Measurements from ENCODE around the gene MAPRE3. TPM values are rescaled to one million over a fixed set of nuclear protein-coding genes. Genes with fewer than 3 reads are reported as not detected.

The MAPRE3 gene
- total RNA-seq, 1 experiment from 2014 or later, result 10.3 TPM

DNA sequence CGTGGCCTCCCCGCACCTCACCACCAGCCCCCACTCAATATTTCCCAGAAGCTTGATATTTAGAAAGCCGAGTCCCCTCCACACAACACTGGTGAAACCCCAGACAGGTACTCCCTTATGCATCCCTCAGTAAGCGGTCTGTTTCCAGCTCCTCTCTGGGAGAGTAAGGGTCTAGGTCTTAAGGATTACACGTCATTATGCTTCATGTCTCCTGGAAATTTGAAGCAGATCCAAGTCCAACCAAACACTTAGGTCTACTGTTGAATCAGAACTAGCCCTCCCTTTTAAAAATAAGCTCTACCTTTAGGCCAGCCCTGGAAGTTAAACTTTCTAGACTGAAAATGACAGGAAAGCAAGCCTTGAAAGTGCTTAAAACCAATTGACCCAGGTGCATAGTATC is 102.5 kb downstream of the MAPRE3 start (continued):
- TF ChIP-seq, protein P1, sequence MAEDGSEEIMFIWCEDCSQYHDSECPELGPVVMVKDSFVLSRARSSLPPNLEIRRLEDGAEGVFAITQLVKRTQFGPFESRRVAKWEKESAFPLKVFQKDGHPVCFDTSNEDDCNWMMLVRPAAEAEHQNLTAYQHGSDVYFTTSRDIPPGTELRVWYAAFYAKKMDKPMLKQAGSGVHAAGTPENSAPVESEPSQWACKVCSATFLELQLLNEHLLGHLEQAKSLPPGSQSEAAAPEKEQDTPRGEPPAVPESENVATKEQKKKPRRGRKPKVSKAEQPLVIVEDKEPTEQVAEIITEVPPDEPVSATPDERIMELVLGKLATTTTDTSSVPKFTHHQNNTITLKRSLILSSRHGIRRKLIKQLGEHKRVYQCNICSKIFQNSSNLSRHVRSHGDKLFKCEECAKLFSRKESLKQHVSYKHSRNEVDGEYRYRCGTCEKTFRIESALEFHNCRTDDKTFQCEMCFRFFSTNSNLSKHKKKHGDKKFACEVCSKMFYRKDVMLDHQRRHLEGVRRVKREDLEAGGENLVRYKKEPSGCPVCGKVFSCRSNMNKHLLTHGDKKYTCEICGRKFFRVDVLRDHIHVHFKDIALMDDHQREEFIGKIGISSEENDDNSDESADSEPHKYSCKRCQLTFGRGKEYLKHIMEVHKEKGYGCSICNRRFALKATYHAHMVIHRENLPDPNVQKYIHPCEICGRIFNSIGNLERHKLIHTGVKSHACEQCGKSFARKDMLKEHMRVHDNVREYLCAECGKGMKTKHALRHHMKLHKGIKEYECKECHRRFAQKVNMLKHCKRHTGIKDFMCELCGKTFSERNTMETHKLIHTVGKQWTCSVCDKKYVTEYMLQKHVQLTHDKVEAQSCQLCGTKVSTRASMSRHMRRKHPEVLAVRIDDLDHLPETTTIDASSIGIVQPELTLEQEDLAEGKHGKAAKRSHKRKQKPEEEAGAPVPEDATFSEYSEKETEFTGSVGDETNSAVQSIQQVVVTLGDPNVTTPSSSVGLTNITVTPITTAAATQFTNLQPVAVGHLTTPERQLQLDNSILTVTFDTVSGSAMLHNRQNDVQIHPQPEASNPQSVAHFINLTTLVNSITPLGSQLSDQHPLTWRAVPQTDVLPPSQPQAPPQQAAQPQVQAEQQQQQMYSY (CRISPR knock-in tag; IDR thresholded peaks at IDR 0.05), result no peak
- no peak for TF ChIP-seq ZNF121 (CRISPR knock-in tag; IDR thresholded peaks at IDR 0.05)

DNA sequence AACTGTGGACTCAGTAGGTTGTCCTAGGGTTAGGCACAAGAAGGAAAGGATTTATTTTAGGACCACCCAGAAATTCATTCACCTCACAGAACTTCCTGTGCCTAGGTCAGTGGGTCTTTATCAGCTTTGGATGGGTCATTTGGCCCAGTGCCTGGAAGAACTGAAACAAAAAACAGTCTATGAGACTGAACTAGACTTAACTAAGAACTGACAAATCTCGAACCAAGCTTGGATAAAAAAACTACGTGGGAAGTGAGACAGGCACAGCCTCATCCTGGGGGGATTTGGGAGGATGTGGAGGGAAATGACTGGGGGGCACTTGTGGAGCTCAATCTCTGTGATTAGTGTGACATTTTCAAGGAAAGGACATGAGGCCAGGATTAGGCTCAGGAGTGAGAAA is 103.3 kb downstream of the MAPRE3 start:
- H3K27me3 Mint-ChIP-seq (ENCODE audit: low read depth), result peaks cover 11% of the 10 kb centered on the region
- H3K36me3 Mint-ChIP-seq, result peaks cover 13% of the 10 kb centered on the region
- DNase-seq (ENCODE audit: low spot score) (no peak), ATAC-seq (no peak)
- H3K27ac Mint-ChIP-seq, result no peak overlapping the region
- H3K9me3 Mint-ChIP-seq, result no peaks in the 10 kb centered on the region
- TF ChIP-seq, protein P2, sequence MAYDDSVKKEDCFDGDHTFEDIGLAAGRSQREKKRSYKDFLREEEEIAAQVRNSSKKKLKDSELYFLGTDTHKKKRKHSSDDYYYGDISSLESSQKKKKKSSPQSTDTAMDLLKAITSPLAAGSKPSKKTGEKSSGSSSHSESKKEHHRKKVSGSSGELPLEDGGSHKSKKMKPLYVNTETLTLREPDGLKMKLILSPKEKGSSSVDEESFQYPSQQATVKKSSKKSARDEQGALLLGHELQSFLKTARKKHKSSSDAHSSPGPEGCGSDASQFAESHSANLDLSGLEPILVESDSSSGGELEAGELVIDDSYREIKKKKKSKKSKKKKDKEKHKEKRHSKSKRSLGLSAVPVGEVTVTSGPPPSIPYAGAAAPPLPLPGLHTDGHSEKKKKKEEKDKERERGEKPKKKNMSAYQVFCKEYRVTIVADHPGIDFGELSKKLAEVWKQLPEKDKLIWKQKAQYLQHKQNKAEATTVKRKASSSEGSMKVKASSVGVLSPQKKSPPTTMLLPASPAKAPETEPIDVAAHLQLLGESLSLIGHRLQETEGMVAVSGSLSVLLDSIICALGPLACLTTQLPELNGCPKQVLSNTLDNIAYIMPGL (CRISPR knock-in tag; IDR thresholded peaks at IDR 0.05), result no peak
- TF ChIP-seq, protein P3, sequence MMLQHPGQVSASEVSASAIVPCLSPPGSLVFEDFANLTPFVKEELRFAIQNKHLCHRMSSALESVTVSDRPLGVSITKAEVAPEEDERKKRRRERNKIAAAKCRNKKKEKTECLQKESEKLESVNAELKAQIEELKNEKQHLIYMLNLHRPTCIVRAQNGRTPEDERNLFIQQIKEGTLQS (CRISPR knock-in tag; conservative IDR thresholded peaks at IDR 0.05), result no peak
- TF ChIP-seq GABPB1 (CRISPR knock-in tag; IDR thresholded peaks at IDR 0.05), result no peak
- no peak for TF ChIP-seq ELF4 (CRISPR knock-in tag; IDR thresholded peaks at IDR 0.05; ENCODE audit: low read depth)
- no peak for TF ChIP-seq ZNF121 (CRISPR knock-in tag; IDR thresholded peaks at IDR 0.05)
- TF ChIP-seq, protein P4, sequence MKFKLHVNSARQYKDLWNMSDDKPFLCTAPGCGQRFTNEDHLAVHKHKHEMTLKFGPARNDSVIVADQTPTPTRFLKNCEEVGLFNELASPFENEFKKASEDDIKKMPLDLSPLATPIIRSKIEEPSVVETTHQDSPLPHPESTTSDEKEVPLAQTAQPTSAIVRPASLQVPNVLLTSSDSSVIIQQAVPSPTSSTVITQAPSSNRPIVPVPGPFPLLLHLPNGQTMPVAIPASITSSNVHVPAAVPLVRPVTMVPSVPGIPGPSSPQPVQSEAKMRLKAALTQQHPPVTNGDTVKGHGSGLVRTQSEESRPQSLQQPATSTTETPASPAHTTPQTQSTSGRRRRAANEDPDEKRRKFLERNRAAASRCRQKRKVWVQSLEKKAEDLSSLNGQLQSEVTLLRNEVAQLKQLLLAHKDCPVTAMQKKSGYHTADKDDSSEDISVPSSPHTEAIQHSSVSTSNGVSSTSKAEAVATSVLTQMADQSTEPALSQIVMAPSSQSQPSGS (CRISPR knock-in tag; IDR thresholded peaks at IDR 0.05; ENCODE audit: borderline replicate concordance, low read depth), result no peak
- TF ChIP-seq MYBL2 (CRISPR knock-in tag; IDR thresholded peaks at IDR 0.05), result no peak
- TF ChIP-seq OVOL2 (CRISPR knock-in tag; IDR thresholded peaks at IDR 0.05; ENCODE audit: borderline replicate concordance), result no peak
- TF ChIP-seq ESRRA (CRISPR knock-in tag; IDR thresholded peaks at IDR 0.05; ENCODE audit: borderline replicate concordance), result no peak
- no peak for TF ChIP-seq FOXK1 (CRISPR knock-in tag; IDR thresholded peaks at IDR 0.05)
- TF ChIP-seq, protein P5, sequence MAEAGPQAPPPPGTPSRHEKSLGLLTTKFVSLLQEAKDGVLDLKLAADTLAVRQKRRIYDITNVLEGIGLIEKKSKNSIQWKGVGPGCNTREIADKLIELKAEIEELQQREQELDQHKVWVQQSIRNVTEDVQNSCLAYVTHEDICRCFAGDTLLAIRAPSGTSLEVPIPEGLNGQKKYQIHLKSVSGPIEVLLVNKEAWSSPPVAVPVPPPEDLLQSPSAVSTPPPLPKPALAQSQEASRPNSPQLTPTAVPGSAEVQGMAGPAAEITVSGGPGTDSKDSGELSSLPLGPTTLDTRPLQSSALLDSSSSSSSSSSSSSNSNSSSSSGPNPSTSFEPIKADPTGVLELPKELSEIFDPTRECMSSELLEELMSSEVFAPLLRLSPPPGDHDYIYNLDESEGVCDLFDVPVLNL (CRISPR knock-in tag; IDR thresholded peaks at IDR 0.05; ENCODE audit: borderline replicate concordance, low read depth), result no peak
- no peak for TF ChIP-seq CREM (CRISPR knock-in tag; IDR thresholded peaks at IDR 0.05)
- TF ChIP-seq TCF7 (CRISPR knock-in tag; IDR thresholded peaks at IDR 0.05; ENCODE audit: low read depth), result no peak
- TF ChIP-seq HMGA2 (CRISPR knock-in tag; IDR thresholded peaks at IDR 0.05), result no peak
- TF ChIP-seq ETV6 (CRISPR knock-in tag; IDR thresholded peaks at IDR 0.05), result no peak
- no peak for TF ChIP-seq PRRX2 (CRISPR knock-in tag; IDR thresholded peaks at IDR 0.05)
- TF ChIP-seq JUN (CRISPR knock-in tag; IDR thresholded peaks at IDR 0.05), result no peak
- no peak for TF ChIP-seq CBFB (CRISPR knock-in tag; IDR thresholded peaks at IDR 0.05; ENCODE audit: low read depth)
- POLR2A ChIA-PET, result interaction anchor here (3.2 kb wide), 1 partner anchor 23 kb away, joined by 27 read pairs; the partner anchor contains the start of gene AGBL5
- H3K4me3 Mint-ChIP-seq, result no peak overlapping the region
- peaks cover 20% of the 10 kb centered on the region for H3K4me1 Mint-ChIP-seq
- CTCF ChIA-PET, result interaction anchor here (1.8 to 4.5 kb wide), 2 partner anchors 11 to 112 kb away, joined by 5 to 50 read pairs; partner anchors contain the start of gene KHK

All from WTC11 (cell line).